Gastrocnemius medialis (tissue), 4 donors: Measurements from ENCODE around the gene LPCAT2. TPM values are rescaled to one million over a fixed set of nuclear protein-coding genes. Genes with fewer than 3 reads are reported as not detected.

Experiments
- ATAC-seq, 2 donors: fragments of 150-250 bp; one replicate each; pipeline ENCODE4 v1.9.1; 2016
- DNase-seq, 2 donors: peaks; one replicate each; pipeline ENCODE4 v3.0.0-alpha.2; 2019
- H3K27ac ChIP-seq, 4 donors: fragments of 200-600 bp; sonication (generic); 1 replicate in 1 of 4; 2 replicates in 3 of 4; pipeline ENCODE4 v1.5.1; 2016 to 2018; ENCODE audit warnings: mild to moderate bottlenecking in 2 of 4, moderate library complexity in 1 of 4
- H3K27me3 ChIP-seq, 3 donors: fragments of 200-600 bp; sonication (generic) in 2 of 3; 1 replicate in 1 of 3; 2 replicates in 2 of 3; pipeline versions ENCODE4 v1.5.1 to v1.6.0; 2016 to 2019; ENCODE audit warnings: mild to moderate bottlenecking in 1 of 3, moderate library complexity in 1 of 3
- H3K36me3 ChIP-seq, 2 donors: fragments of 200-600 bp; sonication (generic) in 1 of 2; one replicate each; pipeline ENCODE4 v1.5.1; 2017 to 2018
- H3K4me1 ChIP-seq, 2 donors: fragments of 200-600 bp; sonication (generic) in 1 of 2; one replicate each; pipeline ENCODE4 v1.5.1; 2016 to 2017; ENCODE audit warnings: mild to moderate bottlenecking in 2 of 2
- H3K4me3 ChIP-seq, 4 donors: fragments of 200-600 bp; sonication (generic) in 3 of 4; 1 replicate in 1 of 4; 2 replicates in 3 of 4; pipeline ENCODE4 v1.5.1; 2016 to 2019; ENCODE audit warnings: mild to moderate bottlenecking in 2 of 4
- H3K9me3 ChIP-seq, 3 donors: fragments of 200-600 bp; sonication (generic) in 2 of 3; 1 replicate in 1 of 3; 2 replicates in 2 of 3; pipeline ENCODE4 v1.5.1; 2016 to 2019
- CTCF ChIP-seq, 5 experiments: fragments of 450-650 bp in 3 of 5; fragments of 200-600 bp in 2 of 5; sonication (generic) in 2 of 5; IDR thresholded peaks in 4 of 5; conservative IDR thresholded peaks in 1 of 5; 1 replicate in 4 of 5; 2 replicates in 1 of 5; pipeline ENCODE4 v1.5.1; 2016 to 2019; ENCODE audit warnings: antibody characterized with exemption in 5 of 5, mild to moderate bottlenecking in 3 of 5, moderate library complexity in 3 of 5
- POLR2A ChIP-seq, 2 donors: fragments of 450-650 bp; IDR thresholded peaks; one replicate each; pipeline ENCODE4 v1.6.1; 2017; ENCODE audit warnings: antibody characterized with exemption in 2 of 2, mild to moderate bottlenecking in 2 of 2, moderate library complexity in 2 of 2
- in situ Hi-C, 4 donors: fragments of 200-750 bp; cut with MboI; loops; one replicate each; pipeline versions ENCODE4 v1.15.0 to v1.8.0; 2017; ENCODE audit warnings: low sequenced_read_pairs in 4 of 4
- intact Hi-C: fragments of 100-400 bp; cut with DNase I; formaldehyde crosslinking; loops from one replicate; pipeline ENCODE4 v1.15.1; 2023; ENCODE audit warnings: low total_unique reads
- total RNA-seq, 4 donors: library from RNA; depleted of rRNA; stranded (reverse); fragments of >200 nt; gene quantifications; one replicate each; pipeline versions ENCODE4 v1.1.0 to v1.2.3, GENCODE V29; 2016

Gene LPCAT2
- total RNA-seq, 4 donors from 2014 or later: 1.2 to 6.7 (median 4.7) TPM

DNA sequence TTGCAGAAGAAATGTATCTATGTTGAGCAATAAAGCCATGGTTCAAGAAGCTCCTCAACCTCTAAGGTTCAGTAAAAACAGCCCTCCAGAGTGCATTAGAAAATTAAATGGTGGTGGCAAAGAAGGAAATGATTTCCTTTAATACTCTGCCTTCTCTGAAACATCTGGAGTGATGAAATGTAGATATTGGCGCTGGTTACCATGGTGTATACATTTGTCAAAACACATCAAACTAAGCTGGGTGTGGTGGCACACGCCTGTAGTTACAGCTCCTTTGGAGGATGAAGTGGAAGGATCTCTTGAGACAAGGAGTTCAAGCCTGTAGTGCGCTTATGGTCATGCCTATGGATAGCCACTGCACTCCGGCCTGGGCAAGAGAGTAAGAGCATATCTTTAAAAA, 63.6 kb downstream of the LPCAT2 start:
- Histone ChIP-seq H3K27ac (no peak overlapping the region), H3K4me3 (no peak overlapping the region), H3K36me3 (no peaks in the 10 kb centered on the region), H3K4me1 (peaks cover 0 to 4% of the 10 kb centered on the region in 2 donors), H3K27me3 (no peaks in the 10 kb centered on the region), H3K9me3 (no peaks in the 10 kb centered on the region)
- ATAC-seq (no peak), DNase-seq (no peak)
- intact Hi-C loops: no loop called here
- TF ChIP-seq POLR2A (IDR thresholded peaks at IDR 0.05): no peak
- no peak for TF ChIP-seq CTCF (IDR thresholded peaks at IDR 0.05 in 4 of 5, conservative IDR thresholded peaks at IDR 0.05 in 1 of 5)
- in situ Hi-C loops: no loop called here

DNA sequence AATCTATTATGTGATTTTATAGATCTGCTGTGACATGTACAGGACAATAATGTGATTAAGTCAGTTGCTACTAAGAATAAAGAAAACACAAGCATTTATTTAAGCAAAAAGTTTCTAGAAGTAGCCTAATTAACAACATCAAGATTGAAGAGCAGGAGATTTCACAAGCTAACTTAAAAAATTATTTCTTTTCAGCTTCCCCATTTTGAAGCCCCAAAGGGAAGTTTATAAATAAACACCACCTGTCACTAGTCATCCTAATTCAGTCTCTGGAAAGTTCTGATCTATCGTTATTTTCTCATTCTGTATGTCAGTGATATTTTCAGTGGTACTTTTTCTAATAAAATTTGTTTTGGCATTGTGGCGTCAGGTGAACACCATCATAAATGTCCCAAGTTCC, 65.9 kb downstream of the LPCAT2 start:
- no peak overlapping the region for H3K27ac ChIP-seq
- intact Hi-C loops: no loop called here
- in situ Hi-C loops: no loop called here

GRCh38 chr16:55575496-55575895, 66.6 kb downstream of the LPCAT2 start:
- no peaks in the 10 kb centered on the region for H3K4me1 ChIP-seq
- H3K9me3 ChIP-seq: no peaks in the 10 kb centered on the region
- ATAC-seq (no peak), DNase-seq (no peak)
- no peak overlapping the region for H3K27ac ChIP-seq
- intact Hi-C loops (no loop called here), in situ Hi-C loops (no loop called here)
- H3K27me3 ChIP-seq: no peaks in the 10 kb centered on the region
- no peaks in the 10 kb centered on the region for H3K36me3 ChIP-seq
- H3K4me3 ChIP-seq: no peak overlapping the region
- no peak for TF ChIP-seq POLR2A (IDR thresholded peaks at IDR 0.05)
- TF ChIP-seq CTCF (IDR thresholded peaks at IDR 0.05 in 4 of 5, conservative IDR thresholded peaks at IDR 0.05 in 1 of 5): no peak

More for the DNA sequence above, 65.9 kb downstream of the LPCAT2 start:
- no peak for TF ChIP-seq CTCF (IDR thresholded peaks at IDR 0.05 in 4 of 5, conservative IDR thresholded peaks at IDR 0.05 in 1 of 5)
- TF ChIP-seq POLR2A (IDR thresholded peaks at IDR 0.05): no peak
- DNase-seq (no peak), ATAC-seq (no peak)
- no peaks in the 10 kb centered on the region for H3K9me3 ChIP-seq
- no peak overlapping the region for H3K4me3 ChIP-seq
- H3K27me3 ChIP-seq: no peaks in the 10 kb centered on the region
- H3K4me1 ChIP-seq: no peaks in the 10 kb centered on the region
- no peaks in the 10 kb centered on the region for H3K36me3 ChIP-seq

GRCh38 chr16:55576384-55576783, 67.5 kb downstream of the LPCAT2 start:
- Histone ChIP-seq H3K4me1 (no peaks in the 10 kb centered on the region), H3K27ac (no peak overlapping the region), H3K4me3 (no peak overlapping the region), H3K27me3 (no peaks in the 10 kb centered on the region), H3K9me3 (no peaks in the 10 kb centered on the region), H3K36me3 (no peaks in the 10 kb centered on the region)
- ATAC-seq (no peak), DNase-seq (no peak)
- in situ Hi-C loops: no loop called here
- no peak for TF ChIP-seq POLR2A (IDR thresholded peaks at IDR 0.05)
- no peak for TF ChIP-seq CTCF (IDR thresholded peaks at IDR 0.05 in 4 of 5, conservative IDR thresholded peaks at IDR 0.05 in 1 of 5)
- intact Hi-C loops: no loop called here

- Histone ChIP-seq H3K9me3 (no peaks in the 10 kb centered on the region), H3K4me1 (no peaks in the 10 kb centered on the region), H3K27me3 (no peaks in the 10 kb centered on the region), H3K27ac (no peak overlapping the region), H3K4me3 (no peak overlapping the region), H3K36me3 (no peaks in the 10 kb centered on the region)
- in situ Hi-C loops (no loop called here), intact Hi-C loops (no loop called here)
- DNase-seq (no peak), ATAC-seq (no peak)
- no peak for TF ChIP-seq POLR2A (IDR thresholded peaks at IDR 0.05)
- no peak for TF ChIP-seq CTCF (IDR thresholded peaks at IDR 0.05 in 4 of 5, conservative IDR thresholded peaks at IDR 0.05 in 1 of 5)
Observed at GRCh38 chr16:55577887-55578286, 69.0 kb downstream of the LPCAT2 start.
